ENCODE results near the gene PSMD9.

PSMD9 gene

GRCh38 chr12:121843236-121843982 lies 45.2 kb upstream of the PSMD9 start:
- no peaks in the 10 kb centered on the region for H3K9me3 ChIP-seq (ENCODE audit: low read length)
- H3K4me3 ChIP-seq (ENCODE audit: low read depth, low read length, poor library complexity, severe bottlenecking): no peak overlapping the region
- H3F3A ChIP-seq (ENCODE audit: insufficient read depth, low read length): no peaks in the 10 kb centered on the region
- H3K79me2 ChIP-seq (ENCODE audit: insufficient read depth, low read length): no peaks in the 10 kb centered on the region
- H3K9ac ChIP-seq (ENCODE audit: low read length): no peak overlapping the region
- no peak overlapping the region for H3K4me2 ChIP-seq (ENCODE audit: low read length)
- H3K9me2 ChIP-seq (ENCODE audit: low read depth, low read length): no peaks in the 10 kb centered on the region
- H3K4me1 ChIP-seq (ENCODE audit: insufficient read depth, low read length, severe bottlenecking): peaks cover 18% of the 10 kb centered on the region
- H3K27me3 ChIP-seq (ENCODE audit: insufficient read depth, low read length): no peaks in the 10 kb centered on the region; the same call in 1 of the 2 replicates
- no peaks in the 10 kb centered on the region for H4K20me1 ChIP-seq (ENCODE audit: insufficient read depth, low read length)
- TF ChIP-seq, protein P1, sequence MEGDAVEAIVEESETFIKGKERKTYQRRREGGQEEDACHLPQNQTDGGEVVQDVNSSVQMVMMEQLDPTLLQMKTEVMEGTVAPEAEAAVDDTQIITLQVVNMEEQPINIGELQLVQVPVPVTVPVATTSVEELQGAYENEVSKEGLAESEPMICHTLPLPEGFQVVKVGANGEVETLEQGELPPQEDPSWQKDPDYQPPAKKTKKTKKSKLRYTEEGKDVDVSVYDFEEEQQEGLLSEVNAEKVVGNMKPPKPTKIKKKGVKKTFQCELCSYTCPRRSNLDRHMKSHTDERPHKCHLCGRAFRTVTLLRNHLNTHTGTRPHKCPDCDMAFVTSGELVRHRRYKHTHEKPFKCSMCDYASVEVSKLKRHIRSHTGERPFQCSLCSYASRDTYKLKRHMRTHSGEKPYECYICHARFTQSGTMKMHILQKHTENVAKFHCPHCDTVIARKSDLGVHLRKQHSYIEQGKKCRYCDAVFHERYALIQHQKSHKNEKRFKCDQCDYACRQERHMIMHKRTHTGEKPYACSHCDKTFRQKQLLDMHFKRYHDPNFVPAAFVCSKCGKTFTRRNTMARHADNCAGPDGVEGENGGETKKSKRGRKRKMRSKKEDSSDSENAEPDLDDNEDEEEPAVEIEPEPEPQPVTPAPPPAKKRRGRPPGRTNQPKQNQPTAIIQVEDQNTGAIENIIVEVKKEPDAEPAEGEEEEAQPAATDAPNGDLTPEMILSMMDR (IDR thresholded peaks at IDR 0.05; ENCODE audit: low read length): no peak
- TF ChIP-seq EZH2 (IDR thresholded peaks at IDR 0.05; ENCODE audit: borderline replicate concordance, low read length): no peak
- H3K36me3 ChIP-seq (ENCODE audit: insufficient read depth, low read length): no peaks in the 10 kb centered on the region
- no peak overlapping the region for H3K27ac ChIP-seq (ENCODE audit: low read depth, low read length, poor library complexity, severe bottlenecking)
- no peak overlapping the region for H2AFZ ChIP-seq (ENCODE audit: low read length)

DNA sequence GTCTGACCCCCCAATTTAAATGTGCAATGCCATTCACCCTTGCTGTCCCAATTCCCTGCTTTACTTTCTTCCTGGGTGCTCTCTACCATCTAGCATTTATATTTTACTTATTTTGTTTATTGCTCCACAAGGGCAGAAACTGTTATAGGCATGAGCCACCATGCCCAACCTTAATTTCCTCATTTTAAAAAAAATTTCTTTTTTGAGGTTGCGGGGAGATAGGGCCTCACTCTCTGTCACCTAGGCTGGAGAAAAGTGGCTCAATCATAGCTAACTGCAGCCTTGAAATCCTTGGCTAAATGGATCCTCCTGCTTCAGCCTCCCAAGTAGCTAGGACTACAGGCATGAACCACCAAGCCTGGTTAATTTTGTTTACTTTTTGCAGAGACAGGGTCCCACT lies 42.9 kb upstream of the PSMD9 start:
- H3F3A ChIP-seq (ENCODE audit: insufficient read depth, low read length): no peaks in the 10 kb centered on the region
- no peaks in the 10 kb centered on the region for H4K20me1 ChIP-seq (ENCODE audit: insufficient read depth, low read length)
- TF ChIP-seq EZH2 (IDR thresholded peaks at IDR 0.05; ENCODE audit: borderline replicate concordance, low read length): no peak
- TF ChIP-seq, protein P1 (IDR thresholded peaks at IDR 0.05; ENCODE audit: low read length): no peak
- no peak overlapping the region for H3K9ac ChIP-seq (ENCODE audit: low read length)
- H3K9me2 ChIP-seq (ENCODE audit: low read depth, low read length): no peaks in the 10 kb centered on the region
- H2AFZ ChIP-seq (ENCODE audit: low read length): no peak overlapping the region
- H3K27ac ChIP-seq (ENCODE audit: low read depth, low read length, poor library complexity, severe bottlenecking): peak overlapping the region; percentile 23
- H3K27me3 ChIP-seq (ENCODE audit: insufficient read depth, low read length): no peaks in the 10 kb centered on the region
- no peaks in the 10 kb centered on the region for H3K9me3 ChIP-seq (ENCODE audit: low read length)
- H3K4me3 ChIP-seq (ENCODE audit: low read depth, low read length, poor library complexity, severe bottlenecking): no peak overlapping the region
- peaks cover 17% of the 10 kb centered on the region for H3K4me1 ChIP-seq (ENCODE audit: insufficient read depth, low read length, severe bottlenecking)
- no peaks in the 10 kb centered on the region for H3K36me3 ChIP-seq (ENCODE audit: insufficient read depth, low read length)
- H3K79me2 ChIP-seq (ENCODE audit: insufficient read depth, low read length): no peaks in the 10 kb centered on the region
- H3K4me2 ChIP-seq (ENCODE audit: low read length): no peak overlapping the region

DNA sequence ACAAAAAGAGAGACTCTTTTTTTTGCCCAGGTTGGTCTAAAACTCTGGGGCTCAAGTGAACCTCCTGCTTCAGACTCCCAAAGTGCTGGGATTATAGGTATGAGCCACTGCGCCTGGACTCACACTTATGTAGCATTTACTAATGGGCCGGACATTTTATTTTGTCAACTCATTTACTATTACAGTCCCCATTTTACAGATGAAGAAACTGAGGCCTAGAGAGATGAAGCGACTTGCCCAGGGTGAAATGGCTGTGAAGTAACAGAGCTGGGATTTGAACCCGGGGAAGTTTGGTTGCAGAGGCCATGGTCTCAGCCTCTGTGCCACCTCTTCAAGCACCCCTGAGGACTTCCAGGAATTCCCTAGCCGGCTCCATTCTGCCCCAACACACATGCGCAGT lies 39.4 kb upstream of the PSMD9 start:
- H3K79me2 ChIP-seq (ENCODE audit: insufficient read depth, low read length): no peaks in the 10 kb centered on the region
- peaks cover 17% of the 10 kb centered on the region for H3K4me1 ChIP-seq (ENCODE audit: insufficient read depth, low read length, severe bottlenecking)
- no peaks in the 10 kb centered on the region for H3K9me2 ChIP-seq (ENCODE audit: low read depth, low read length)
- TF ChIP-seq EZH2 (IDR thresholded peaks at IDR 0.05; ENCODE audit: borderline replicate concordance, low read length): no peak
- TF ChIP-seq, protein P1 (IDR thresholded peaks at IDR 0.05; ENCODE audit: low read length): no peak
- no peak overlapping the region for H3K4me3 ChIP-seq (ENCODE audit: low read depth, low read length, poor library complexity, severe bottlenecking)
- no peaks in the 10 kb centered on the region for H3K36me3 ChIP-seq (ENCODE audit: insufficient read depth, low read length)
- peak overlapping the region; percentile 8; the same call in 1 of the 2 replicates for H3K4me2 ChIP-seq (ENCODE audit: low read length)
- no peaks in the 10 kb centered on the region for H3F3A ChIP-seq (ENCODE audit: insufficient read depth, low read length)
- H3K9ac ChIP-seq (ENCODE audit: low read length): no peak overlapping the region
- H2AFZ ChIP-seq (ENCODE audit: low read length): no peak overlapping the region
- H3K27ac ChIP-seq (ENCODE audit: low read depth, low read length, poor library complexity, severe bottlenecking): peak overlapping the region; percentile 48
- H4K20me1 ChIP-seq (ENCODE audit: insufficient read depth, low read length): no peaks in the 10 kb centered on the region
- no peaks in the 10 kb centered on the region for H3K9me3 ChIP-seq (ENCODE audit: low read length)
- H3K27me3 ChIP-seq (ENCODE audit: insufficient read depth, low read length): no peaks in the 10 kb centered on the region
